HG03460 (cell line): ENCODE measurements around the gene UTP25.
"Not testable (repeated sequence)": the region's sequence is repeated elsewhere in the genome, so short reads cannot be mapped to it uniquely, and the experiment has no call there.

Source experiments
- ATAC-seq: cut with Tn5 transposase; IDR thresholded peaks from one replicate; pipeline ENCODE4 v1.9.1; 2021; ENCODE audit not compliant: unreplicated experiment

The UTP25 gene

DNA sequence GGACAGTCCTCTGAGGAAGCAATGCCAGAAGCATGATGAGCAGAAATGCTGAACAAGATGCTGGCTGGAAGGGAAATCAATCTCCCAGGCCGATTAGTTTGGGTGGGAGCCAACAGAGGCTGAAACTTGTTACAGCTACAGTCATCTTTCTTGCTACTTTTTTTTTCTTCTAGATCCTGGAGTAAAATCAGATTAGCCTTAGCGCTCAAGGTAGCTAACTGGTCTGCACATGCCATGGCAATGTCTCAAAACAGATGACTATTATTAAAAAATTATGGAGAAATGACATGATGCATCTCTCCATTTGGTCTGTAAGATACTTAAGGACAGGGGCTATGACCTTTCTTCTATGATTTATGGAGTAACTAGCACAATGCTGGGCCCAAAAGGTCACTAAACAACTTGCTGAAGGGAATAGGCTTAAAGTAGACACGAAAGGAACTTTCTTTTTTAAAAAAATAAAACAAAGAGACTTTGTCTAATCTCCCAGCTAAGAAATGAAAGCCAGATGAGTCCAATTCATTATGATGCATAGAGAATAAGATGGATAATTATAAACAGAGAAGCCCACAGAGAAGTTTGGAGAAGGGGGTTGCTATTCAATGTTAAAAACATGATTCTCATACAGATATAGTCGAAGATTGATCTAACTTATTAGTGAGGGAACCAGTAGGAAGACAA, 42.5 kb downstream of the UTP25 start:
- no peak for ATAC-seq

DNA sequence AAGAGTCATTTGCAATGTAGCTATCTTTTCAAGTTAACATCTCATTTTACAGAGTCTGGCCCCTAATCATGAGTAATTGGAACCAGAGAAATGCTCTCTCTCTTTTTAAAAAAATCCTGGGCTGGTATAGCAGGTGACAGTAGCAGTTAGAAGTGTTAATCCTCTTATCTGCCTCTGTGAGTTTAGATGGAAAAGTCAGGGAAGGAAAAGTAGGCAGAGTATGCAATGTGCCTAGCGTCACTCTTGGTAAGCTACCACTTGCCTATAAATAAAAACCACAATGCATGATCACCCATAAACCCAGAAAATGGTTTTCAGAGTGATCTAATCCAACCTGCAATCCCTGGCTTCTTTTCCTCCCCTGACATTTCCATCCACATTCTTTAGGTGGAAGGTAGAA, 43.2 kb downstream of the UTP25 start:
- ATAC-seq: no peak

DNA sequence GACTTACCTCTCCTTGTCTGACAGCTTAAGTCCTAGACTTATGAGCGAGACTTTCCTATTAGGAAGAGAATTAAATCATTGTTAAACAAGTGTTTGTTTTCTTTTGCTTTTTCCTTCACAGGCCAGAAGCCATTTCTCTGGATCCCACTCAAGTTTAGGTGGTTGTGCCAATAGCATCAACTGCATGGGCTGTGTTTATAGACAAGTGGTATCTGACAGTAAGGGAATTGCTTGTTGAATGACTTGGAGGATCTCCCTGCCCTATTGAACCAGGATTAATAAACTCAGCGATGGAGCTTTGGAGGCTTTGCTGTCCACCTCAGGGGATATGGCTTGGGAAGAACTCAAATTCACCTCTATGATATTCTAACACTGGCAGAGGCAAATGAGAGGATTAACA, 43.7 kb downstream of the UTP25 start:
- no peak for ATAC-seq

DNA sequence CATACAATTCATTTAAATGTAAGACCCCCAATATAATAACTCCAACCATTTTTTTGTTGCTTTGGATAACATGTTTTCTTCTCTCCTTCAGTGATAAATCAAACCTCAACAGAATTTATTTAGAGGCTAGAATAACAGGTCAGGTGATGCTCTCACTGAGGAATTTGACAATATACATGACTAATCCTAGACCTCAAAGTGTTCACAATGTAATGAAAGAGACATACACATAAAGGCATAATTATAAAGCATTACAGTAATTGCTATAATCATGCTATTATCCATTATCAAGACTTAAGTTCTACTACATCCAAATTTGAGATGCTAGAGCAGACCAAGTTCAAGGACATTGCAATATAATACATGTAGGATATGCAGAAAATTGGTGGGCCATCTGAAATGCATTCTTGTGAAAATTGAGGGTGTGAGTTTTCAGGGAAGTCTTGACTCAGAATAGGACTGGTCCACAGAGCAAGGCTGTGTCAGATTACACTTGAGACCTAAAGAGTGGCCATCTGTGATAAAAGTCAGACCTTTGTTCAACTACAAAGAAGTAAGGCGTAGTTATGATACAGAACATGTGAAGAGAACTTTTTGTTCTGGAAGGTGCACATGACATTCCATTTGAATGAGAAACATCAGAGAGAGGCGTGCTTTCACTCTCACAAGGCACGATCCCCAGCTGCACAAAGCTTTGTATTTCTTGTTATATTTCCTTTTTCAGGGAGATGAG, 45.5 kb downstream of the UTP25 start:
- ATAC-seq: no peak

DNA sequence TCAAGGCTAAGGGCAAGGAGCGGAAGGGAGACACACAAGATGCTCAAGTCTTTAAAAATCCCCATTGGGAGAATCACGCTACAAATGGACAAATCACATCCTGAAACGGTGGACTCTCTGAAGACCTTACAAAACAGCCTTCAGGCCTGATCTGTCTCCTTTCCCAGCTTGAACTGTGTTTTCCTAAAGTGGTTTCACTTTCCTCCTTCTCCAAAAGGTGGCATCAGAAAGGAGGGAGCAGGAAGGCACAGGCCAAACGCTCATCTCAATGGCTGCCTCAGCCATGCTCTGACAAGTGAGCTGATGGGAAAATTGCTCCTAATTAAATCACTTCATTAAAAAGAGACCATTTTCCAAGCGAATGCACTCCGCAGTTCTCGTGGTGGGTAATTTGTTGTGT, 47.7 kb downstream of the UTP25 start:
- no peak for ATAC-seq

DNA sequence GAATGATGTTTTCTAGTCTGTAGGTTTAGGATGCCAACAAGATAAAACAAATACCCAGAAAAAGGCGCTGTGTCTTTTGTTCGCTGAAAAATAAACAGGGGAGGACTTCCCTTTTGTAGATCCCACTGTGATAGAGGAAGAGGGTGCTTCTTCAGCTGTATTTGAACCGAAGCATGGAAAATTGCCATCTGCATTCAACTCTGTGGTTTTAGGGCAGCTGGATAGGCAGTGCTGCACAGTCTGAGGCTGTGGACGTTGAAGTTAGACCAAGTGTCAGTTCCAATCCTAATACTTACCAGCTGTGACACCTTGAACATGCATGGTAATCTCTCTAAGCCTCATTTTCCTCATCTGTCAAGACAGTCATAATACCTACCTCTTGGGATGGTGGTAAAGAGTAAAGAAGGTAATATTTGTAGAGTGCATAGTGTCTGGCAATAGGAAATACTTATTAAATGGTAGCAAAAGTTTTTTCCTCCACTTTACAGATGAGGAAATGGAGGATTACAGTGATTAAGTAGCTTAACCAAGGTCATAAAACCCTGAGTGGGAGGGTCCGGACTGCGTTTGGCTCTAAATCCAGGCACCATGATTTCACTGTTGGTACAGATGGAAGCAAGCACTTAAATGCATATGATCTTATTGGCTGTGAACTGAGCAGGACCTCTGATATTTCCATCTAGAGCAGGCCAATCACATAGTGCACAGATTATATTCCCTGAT, 48.5 kb downstream of the UTP25 start:
- ATAC-seq: no peak

DNA sequence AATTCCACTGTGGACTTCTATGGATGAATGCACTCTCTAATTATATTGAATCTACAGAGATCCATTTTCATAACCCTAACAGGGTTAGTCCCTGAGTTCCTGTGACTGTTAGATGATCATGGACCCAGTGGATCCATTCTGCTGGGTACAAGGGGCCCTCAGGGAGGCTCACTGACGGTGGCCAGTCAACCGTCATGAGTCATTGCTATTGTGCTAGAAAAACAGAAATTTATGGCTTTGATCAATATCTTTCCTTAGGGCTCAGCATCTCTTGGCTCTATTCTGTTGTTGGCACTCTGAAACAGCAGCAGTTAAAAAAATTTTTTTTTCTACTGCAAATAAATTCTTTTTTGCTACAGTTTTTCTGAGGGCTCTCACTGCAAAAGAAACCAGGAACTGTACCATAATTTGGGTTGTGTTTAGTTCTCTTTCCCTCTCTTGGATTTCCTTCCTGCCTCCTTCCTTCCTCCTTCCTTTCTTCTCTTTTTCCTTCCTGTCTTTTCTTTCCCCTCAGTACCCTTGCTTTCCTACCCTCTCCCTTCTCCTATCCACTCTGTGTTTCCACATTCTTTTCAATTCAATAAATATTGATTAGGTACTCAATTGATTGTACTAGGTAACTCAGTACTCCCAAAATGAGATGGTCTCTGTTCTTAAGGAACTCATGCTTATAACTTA, 49.5 kb downstream of the UTP25 start:
- no peak for ATAC-seq

DNA sequence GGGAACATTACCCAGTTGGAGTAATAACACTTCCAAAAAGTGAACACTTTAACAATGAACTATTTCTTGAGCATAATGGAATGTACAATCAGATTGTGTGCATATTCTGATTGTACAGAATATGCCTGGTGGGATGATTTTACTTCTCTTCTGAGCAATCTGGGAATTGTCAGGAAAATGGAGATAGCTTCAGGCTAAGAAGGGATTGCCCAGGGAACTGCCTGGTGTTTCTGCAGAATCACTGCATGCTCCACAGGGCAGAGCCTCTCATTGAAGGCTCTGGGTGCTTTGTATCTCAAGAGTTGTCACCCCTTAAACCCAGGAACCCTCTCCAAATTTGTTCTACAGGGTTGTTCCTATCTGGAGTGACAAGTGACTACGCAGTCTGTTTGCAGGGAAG, 51.2 kb downstream of the UTP25 start:
- ATAC-seq: no peak

DNA sequence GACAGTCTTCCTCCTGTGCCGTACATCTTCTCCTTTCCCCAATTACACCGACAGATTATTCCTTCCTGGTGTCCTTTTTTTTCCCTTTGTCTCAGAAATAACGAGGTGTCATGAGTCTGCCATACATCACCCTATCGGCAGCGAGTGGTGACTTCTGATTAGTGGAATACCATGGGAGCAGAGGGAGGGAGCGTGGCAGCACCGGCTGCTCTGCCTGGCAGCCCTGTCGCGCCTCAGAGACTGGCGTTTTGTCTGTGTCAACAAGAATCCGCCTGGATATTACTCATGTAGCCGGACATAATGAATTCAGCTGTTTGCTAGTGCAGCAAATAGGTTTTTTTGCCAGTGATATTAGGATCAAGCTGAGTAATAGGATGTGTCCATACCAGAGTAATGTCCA, 51.8 kb downstream of the UTP25 start:
- no peak for ATAC-seq

DNA sequence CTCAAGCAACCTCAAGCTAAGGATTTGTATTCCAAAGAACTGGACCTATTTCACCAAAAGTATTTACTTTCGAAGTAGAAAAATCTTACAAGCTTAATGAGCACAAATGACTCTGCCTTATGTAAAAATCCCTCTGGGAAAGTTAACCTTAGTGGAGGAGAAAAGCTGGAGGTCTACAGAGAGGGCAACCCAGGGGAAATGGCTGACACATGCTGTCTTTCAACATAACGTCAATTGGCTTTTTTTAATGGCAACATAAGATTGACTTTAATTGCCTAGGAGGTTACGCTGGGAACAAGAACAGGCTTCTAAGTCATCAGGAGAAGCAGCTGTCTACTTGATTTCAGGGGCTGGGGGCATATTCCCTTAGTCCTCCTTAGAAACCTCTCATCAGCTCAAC, 52.3 kb downstream of the UTP25 start:
- ATAC-seq: no peak

DNA sequence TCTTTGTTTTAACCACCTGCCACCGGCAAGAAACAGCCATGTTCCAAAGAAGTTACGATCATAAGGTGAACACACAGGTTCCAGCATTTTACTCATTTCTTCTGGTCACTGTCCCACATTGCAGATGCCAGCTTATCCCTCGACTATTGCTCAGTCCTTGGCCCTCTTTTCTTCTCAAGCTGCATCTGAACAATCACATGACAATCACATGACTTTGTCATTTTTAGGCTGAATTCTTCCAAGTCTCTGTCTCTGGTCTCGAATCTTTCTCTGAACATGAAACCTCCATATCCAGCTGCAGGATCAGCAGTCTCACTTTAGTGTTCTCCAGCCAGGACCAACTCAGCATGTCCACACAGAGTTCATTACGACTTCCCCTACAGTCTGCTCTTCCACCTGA, 53.8 kb downstream of the UTP25 start:
- no peak for ATAC-seq

DNA sequence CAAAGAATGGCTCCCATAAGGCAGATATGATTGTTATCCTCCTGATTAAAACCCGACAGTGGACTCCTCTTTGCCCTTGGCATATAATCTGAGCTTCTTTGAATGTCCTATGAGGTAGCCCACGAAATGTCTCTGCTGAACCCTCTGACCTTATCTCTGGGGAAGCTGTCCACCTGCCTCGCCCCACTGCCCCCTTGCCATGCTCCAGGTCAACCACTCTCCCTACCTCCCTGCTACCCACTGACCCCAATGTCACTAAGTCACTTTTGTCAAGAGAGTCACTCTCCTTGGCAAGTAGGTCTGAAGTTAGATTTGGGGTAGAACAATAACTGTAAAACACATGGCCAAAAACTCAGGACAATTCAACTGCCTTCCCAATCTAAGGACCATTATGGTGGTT, 54.5 kb downstream of the UTP25 start:
- no peak for ATAC-seq

DNA sequence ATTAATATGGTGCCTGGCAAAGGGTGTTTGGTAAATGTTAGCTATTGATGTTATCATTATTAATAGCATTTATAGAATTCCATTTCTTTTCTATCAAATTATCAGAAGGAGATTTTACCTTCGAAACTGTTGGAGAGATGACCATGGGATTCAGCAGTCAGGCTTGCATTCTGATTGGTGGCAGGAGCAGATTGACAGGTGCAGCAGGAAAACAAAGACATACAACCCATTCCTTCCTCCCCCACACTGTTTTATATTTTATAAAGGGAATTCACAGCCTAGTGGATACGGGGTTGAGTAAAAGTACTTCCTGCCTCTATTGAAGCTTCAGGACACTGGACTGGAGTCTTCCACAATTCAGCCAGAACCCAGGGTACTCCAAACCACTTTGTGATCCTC, 55.2 kb downstream of the UTP25 start:
- no peak for ATAC-seq

DNA sequence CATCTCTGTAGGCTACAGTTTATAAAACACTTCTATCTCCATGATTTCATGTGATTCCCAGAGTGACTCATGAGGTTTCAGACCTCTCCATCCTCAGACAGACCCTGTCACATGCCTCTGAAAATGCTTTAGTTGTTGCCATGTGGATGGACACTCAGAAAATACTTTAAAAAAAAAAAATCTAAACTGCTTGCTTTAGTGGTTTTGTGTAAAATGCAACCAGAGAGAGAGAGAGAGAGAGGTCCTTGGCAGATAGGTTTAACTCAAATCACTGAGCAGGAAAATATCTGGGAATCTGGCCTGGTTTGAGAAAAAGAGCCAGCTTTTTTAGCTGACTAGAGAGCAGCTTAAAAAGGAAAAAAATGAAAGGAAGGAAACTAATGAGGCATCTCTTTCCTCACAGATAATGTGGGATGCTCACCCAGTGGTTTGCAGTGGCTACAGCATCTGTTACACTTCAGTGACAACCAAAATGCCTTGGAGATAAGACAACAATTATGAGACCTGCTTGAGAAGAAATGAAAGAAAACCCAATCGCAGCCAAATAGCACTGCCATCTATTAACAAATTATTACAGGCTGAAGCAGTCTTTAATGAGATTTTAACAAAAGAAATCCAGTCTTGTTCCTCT, 55.7 kb downstream of the UTP25 start:
- no peak for ATAC-seq

DNA sequence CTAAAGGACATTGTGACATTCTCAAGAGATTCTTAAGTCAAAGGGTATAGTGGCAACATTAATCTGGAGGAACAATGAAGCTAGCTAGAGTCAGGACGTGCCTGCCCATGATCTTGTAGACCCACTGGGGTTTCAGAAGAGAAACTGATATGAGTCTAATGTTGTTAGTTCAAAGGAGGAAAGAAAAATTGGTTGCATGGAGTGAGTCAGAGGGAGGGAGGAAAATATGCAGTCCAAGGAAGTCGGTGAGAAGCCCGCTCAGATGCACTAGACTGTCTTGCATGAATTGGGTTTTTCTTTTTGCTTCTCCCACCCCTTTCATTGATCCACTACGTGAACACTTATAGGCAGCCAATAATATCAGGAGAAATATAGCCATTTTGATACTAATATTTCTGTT, 56.5 kb downstream of the UTP25 start:
- no peak for ATAC-seq

DNA sequence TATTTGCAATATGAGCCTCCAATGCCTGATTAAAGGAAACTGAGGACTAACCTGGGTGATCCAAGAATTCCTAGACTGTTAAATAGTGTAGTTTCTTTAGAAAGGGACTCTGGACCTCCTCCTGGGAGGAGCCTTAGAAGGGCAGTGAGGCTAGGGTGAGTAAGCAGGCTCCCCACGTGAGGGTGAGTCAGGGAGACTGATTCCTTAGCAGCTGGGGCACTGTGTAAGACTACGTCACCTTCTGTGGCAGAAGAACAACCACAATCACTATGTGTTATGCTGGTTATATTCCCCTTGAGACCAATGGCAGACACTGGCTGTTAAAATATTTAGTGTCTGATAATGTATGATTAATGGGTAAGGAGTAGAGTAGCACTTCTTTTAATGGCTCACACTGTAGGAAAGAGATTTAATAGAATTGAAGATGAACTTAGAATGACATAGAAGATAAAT, 56.9 kb downstream of the UTP25 start:
- ATAC-seq: peak; percentile 97

DNA sequence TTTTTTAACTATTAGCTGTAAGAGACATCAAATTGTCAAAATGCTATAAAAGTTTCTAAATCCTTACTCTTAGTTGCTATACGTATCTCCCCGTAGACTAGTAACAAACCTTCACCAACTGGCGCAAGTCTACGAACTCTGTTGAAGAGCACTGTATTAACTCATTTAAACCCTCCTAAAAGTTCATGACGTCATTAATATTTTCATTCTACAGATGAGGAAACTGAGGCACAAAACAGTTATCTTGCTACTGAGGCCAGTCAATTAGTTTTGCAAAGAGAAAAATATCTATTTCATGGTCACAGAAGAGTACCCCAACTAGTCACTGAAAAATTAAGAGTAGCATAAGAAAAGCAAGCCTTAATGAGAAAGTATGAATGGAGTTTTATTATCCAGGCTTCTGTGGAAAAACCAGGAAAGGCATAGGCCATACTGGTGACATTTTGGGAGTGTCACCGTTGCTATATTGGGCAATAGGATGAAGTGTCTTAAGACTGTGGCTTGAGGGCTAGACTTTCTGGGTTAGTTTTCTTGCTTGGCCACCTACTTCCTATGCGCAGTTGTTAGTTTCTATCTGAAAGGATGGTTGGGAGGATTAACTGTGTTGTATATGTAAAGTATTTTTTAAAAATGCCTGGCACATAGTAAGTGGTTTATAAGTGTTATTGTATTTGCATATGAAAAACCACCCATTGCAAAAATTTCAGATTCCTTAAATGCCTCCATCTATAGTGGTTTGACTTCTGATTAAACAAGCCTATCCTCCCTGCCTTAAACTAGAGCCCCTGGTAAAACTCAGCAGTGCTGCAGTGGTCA, 57.8 kb downstream of the UTP25 start:
- ATAC-seq: no peak

DNA sequence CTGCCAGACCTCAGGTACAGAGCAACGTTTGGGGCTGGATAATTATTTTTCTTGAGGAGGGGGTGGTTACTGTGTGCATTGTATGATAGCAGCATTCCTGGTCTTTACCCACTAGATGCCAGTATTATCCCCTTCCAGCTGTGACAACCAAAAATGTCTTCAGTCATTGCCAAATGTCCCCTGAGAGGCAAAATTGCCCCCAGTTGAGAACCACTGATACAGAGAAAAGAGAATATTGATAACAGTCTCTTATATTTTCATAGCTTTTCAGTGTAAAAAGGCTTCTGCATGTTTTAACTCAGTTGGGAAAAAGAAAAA, 58.4 kb downstream of the UTP25 start:
- no peak for ATAC-seq

DNA sequence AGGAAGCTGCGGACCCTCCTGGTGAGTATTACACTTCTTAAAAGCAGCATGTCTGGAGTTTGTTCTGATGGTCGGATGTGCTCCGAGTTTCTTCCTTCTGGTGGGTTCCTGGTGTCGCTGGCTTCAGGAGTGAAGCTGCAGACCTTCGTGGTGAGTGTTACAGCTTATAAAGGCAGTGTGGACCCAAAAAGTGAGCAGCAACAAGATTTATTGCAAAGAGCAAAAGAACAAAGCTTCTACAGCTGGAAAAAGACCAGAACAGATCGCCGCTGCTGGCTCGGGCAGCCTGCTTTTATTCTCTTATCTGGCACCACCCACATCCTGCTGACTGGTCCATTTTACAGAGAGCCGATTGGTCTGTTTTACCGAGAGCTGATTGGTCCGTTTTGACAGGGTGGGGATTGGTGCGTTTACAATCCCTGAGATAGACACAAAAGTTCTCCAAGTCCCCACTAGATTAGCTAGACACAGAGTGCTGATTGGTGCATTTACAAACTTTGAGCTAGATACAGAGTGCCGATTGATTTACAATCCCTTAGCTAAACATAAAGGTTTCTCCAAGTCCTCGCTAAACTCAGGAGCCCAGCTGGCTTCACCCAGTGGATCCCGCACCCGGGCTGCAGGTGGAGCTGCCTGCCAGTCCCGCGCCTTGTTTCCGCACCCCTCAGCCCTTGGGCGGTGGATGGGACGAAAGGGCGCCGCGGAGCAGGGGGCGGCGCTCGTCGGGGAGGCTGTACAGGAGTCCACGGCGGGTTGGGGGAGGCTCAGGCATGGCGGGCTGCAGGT, 60.7 kb downstream of the UTP25 start:
- ATAC-seq: not testable (repeated sequence)

DNA sequence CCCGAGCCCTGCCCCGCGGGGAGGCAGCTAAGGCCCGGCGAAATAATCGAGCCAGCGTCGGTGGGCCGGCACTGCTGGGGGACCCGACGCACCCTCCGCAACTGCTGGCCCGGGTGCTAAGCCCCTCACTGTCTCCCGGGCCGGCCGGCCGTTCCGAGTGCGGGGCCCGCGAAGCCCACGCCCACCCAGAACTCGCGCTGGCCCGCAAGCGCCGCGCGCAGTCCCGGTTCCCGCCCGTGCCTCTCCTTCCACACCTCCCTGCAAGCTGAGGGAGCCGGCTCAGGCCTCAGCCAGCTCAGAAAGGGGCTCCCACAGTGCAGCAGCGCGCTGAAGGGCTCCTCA, 61.3 kb downstream of the UTP25 start:
- ATAC-seq: no peak
